Left renal cortex interstitium (tissue), 4 donors: ENCODE data around the gene UGT1A3. TPM values are rescaled to one million over a fixed set of nuclear protein-coding genes. Genes with fewer than 3 reads are reported as not detected.
A peak's percentile ranks its signal among the peaks of the same experiment; 100 is the strongest.

ENCODE experiments used
- DNase-seq, 4 donors: peaks; one replicate each; pipeline ENCODE4 v3.0.0-alpha.2; 2013; ENCODE audit warnings: low read depth in 4 of 4, low spot score in 2 of 4, missing footprints in 1 of 4
- polyA plus RNA-seq, 4 donors: library from polyadenylated mRNA; unstranded; fragments of 120-200 nt; gene quantifications; one replicate each; pipeline ENCODE4 v1.2.1, GENCODE V29; 2013; ENCODE audit not compliant: insufficient read length in 4 of 4

Gene UGT1A3
- polyA plus RNA-seq, 4 donors, result not detected

DNA sequence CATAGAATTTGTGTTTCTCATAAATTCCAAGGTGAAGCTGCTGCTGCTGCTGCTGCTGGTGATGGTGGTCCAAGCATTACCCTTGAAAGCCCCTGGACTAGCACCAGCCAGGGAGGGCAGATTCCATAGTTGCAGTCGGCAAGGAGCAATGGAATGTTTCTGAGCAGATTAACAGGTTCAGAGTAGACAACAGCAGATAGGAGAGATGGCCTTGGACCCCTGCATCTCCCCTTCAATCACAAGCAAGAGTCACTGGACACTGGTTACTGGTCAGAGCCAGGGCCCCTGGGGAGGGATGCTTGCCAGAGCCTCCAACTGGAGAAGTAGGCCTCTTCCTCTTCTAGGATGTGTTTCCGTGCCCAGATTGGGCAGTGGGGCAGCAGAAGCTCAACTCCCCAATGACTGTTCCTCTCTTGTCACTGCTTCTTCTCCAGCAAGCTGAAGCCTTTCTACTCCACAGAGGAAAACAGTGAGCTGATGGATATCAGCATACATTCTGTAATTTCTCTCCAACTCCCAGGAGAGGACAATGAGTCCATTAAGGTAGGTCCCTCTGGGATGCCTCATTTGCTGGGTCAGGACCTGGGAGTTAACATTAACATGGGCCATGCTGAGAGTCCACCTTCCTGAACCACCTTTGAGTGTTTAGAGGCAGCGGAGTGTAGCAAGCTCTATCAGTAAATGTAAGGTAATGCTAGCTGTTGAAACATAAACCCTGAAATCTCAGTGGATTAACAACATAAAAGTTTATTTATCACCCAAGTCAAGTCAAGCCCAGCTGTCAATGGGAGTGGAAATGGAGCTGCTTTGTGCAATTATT, 84.6 kb downstream of the UGT1A3 start:
- peak in 3 of 4 donors; percentile 35 to 50 (median 46) for DNase-seq

DNA sequence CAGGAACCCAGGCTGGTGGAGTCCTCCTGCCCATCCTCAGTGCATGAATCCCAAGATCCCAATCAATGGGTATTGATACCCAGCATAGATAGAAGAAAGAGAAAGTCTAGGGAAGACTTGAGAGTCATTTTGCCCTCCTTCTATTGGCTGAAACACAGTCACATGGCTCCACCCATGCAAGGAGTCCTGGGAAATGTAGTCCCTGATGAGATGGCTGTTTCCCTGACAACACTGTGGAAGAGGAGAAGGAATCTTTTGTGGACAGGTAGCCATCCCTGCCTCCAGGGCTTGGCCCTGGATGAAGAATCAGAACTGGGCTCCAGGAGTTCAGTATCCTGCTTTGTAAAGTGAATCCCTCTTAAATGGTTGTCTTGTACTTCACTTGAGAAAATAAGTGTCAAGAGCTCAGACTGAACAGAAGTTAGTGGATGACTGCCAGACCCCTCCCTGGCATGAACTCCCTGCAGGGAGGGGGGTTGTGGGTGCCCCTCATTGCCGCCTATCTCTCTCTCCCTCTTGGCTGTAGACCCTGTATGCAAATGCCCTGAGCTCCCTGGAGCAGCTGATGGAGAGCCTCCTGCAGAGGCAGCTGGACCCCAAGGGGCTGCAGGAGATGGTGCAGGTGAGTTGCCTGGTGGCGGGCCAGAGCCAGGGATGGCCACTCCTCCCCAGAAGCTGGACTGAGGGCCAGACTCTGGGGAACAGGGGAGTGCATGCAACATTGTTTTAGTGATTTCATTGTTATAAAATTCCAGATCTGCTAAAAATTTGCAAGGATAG, 85.4 kb downstream of the UGT1A3 start:
- DNase-seq, result peak in 1 of 4 donors; percentile 19

DNA sequence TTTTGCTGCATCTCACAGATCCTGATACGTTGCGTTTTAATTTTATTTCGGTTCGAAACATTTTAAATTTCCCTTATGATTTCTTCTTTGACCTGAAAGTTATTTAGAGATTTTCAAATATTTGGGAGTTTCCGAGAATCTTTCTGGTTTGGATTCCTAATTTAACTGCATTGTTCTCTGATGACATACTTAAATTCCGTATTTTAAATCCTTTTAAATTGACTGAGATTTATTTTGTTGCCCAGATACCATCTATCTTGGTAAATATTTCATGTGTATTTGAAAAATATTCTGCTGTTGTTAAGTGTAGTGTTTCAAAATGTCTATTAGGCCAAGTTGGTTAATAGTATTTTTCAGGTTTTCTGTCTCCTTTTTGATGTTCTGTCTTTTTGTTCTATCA, 87.0 kb downstream of the UGT1A3 start:
- no peak for DNase-seq

DNA sequence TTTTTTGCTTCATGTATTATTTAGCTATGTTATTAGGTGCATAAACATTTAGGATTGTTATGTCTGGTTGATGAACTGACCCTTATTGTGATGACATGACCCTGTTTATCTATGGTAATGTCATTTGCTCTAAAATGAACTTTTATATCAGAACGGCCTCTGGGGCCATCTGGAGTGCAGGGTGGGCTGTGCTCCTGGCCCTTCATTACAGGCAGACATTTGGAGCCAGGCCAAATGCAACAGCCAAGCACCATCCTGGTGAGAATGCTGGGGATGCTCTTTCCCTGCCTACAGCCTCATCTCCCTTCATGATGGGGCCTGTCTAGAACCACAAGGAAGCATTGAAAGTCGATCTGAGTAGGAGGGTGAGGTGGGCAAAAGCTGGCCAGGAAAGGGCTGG, 87.5 kb downstream of the UGT1A3 start:
- DNase-seq, result no peak

DNA sequence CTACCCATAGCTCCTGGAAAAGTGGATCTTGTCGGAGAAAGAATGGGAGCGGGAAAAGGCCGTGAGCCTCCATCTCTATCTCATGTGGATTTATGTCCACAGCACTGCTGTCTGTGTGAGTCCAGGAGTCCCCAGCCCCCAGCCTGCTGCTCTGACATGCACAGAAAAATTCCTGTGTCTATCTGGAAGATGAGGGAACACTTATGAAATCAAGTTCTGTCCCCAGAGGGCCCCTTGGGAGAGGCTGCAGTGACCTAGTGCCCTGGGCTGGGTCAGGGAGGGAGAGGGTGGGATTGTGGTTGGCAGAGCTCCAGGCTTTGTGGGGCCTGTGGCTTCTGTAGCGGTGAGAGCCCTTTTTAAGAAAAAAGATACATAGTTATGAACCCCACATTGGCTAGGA, 87.9 kb downstream of the UGT1A3 start:
- DNase-seq, result no peak

DNA sequence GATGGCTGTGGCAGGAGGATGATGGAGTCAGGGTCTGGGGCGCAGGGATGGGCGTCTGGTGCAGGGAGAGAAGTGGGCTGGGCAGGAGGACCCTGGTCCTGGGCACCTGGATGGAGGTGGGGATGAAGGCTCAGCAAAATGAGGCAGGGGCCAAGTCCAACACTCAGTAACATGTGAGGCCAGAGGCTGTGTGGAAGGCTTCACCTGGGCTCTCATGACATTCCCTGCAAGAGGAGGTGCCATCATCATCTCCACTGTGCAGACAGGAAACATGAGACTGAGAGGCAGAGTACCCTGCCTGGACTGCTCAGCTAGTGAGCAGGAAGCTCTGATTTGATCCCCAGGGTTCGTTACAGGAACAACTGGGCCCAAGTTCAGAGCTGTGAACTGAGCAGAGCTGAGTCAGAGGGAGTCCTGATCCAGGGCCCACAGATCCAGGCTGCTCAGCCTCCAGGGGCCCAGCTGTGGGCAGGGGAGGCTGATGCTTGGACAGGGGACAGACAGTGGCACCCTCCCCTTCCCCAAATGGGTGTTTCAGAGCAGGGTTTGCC, 88.6 kb downstream of the UGT1A3 start:
- DNase-seq, result no peak

DNA sequence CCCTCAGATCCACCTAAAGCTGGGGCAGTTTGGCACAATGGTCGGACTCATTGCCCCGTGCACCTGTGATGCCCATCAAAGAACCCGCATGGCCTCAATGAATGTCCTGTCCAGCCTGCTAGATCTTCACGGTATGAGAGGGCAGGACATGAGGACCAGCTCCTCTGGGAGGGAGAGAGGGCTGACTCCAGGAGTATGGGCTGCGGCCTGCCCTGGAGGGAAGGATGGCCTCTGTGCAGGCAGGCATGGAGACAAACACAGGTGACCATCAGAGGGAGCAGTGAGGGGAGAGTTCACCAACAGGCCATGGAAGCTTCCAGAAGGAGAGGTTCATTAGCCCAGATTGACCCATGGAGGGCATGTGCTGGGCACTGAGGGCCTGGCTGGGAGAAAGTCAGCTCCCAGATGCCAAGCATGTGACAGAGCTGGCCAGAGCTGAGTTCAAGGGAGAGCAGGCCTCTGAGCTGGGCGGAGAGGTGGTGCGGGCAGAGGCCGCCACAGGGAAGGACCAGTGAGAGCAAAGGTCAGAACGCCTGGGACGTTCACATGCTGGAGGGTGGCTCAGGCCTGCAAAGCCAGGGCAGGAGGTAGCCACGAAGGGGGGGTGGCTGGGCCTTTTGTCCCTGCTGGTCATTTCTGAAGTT, 89.3 kb downstream of the UGT1A3 start:
- no peak for DNase-seq

DNA sequence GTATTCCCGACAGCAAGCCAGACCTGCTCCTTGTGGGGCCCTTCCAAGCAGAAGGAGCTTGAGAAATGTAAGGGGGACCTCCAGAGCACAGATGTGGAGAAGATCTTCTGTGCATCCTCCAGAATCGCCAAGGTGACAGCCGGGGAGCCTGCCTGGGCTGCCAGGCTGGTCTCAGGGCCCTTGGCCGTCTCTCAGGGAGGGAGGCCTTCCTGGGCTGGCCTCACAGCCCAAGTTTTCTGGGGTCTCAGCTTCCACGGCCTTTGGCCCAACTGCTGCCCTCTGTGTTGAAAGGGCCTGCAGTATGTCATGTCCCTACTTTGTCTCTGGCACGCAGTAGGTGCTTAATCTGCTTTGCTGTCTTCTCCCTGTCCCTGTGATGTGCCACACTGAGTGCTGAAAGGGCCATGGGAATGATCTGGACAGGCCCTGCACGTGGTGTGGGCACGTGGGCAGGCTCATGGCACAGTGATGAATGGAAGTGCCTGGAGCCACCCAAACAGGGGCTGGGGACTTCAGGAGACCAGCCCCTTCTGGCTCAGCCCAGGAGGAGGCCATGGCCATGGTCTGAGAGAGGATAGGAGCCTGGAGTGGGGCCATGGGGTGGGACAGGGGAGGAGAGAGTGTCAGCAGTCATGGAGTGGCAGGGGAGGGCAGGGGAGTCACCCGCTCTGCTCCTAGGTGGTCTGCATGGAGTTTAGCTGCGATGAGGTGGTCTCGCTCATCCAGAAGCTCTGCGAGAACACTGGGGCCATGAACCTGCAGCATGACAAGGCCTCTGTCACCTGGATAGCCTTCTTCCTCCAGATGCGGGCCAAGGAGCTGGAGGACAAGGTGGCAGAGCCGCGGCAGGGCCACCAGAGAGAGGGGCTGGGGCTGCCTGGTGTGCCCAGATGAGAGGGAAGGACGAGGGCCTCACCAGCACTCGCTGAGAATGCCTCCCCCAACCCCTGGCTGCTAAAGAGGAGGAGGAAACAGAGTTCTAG, 90.1 kb downstream of the UGT1A3 start:
- no peak for DNase-seq

DNA sequence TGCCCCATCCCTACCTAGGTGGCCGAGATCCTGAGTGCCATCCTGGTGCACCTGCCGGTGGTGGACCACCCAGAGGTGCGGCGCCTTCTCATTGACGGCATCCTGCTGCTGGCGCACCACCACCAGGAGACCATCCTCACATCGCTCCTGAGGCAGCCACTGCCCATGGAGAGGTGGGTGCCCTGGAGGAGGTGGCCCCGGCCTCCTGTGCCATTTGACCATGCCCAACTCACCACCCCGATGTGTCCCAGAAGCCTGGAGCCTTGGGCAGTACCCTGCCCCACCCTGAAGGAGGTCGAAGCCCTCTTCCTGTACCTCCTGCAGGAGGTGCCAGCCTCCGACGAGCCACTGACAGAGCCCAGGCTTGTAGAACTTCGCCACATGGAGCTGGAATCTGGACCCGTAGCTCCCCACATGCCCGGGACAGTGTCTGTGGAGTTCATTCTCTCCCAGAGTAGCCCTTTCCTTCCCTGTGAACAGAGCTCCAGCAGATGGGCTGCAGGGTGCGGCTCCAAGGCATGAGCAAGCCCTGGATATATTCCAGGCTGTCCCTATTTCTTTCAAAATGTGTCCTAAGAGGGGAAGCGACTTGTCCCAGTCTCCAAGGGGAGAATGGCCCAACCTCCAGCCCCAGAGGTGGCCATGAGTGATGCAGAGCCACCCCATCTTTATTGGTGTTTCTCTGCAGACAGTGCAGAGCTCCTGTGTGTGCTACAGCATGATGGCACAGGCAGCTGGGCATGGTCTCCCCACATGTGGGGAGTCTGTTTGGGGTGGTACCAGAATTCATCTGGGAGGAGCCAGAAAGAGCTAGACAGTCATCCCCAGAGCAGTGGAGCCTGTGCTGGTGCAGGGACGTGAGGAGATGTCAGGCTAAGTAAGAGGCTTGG, 91.3 kb downstream of the UGT1A3 start:
- no peak for DNase-seq

DNA sequence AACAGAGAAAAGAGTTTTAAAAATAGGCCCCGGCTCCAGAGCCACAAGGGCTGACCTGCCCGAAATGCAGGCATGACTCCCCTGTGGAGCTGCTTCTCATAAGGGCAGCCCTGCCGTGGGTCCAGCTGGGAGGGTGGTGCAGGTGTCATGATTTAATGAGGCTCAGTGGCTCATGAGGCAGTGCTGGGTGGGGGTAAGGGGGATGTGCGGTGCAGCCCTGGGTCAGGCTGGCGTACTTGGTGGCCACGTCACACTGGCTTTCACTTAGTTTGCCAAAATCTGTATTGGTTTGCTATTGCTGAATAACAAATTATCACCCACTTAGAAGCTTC, 91.9 kb downstream of the UGT1A3 start:
- DNase-seq, result no peak

DNA sequence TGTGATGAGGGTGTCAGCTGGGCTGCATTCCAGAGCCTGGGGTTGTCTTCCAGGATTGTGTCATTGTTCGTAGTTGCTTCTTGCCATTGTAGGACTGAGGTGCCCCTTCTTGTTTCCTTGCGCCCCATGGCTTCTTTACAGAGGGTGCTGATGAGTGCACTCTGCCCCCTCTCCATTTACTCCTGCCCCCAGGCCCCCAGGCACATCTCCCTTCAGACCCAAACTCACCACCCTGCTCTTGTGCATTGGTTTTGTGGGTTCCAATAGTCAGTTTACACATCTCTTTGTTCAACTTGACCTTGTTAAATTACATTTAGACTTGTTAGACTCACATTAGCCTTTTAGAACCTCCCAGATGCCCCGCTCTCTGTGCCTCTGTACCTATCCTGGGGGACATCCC, 92.4 kb downstream of the UGT1A3 start:
- DNase-seq, result no peak

DNA sequence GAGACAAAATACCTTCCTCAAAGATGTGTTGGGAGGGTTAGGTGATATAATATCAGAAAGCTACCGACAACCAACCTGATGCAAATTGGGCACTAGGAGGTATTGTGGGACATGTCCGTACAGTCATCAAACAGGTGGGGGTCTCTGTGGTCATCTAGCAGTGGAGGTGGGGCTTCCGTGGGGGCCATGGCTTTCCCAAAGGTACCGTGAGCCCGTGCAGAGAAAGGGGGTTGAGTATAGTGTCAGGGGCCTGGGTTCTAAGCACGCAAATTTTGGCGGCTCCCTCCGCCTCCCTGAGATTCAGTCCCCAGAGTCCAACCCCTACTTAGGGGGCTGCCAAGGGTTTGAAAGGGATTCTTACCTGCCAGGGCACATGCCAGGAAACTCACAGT, 92.9 kb downstream of the UGT1A3 start:
- DNase-seq, result no peak

DNA sequence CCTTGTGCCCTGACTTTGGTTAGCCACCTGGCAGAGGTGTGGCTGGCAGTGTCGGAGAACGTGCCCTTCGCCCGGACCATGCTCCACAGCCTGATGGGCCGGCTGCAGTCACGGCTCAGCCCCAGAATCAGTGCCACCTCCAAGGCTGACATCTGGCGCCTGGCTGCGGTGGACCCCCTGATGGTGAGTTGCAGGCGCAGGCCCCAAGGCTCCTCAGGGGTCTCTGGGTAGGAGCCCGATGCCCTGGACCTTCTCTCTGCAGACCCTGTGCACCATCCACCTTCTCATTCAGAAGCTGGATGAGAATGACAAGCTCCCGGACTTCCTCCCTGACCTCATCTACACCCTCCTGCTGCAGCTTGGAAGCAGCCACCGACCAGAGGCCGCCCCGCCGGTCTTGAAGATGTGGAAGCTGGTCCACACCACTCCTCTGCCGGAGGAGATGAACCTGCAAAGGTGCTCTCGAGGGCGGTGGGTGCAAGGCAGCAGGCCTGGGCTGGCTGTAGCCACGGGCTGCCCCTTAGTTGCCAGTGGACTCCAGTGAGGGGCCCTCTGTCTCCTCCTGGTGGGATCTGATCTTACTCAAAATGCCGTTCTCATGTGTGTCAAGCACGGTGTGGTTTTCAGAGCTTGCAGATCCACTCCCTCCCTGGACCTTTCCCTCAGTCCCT, 93.4 kb downstream of the UGT1A3 start:
- no peak for DNase-seq

Other genes with a start within 250 kb of the UGT1A3 start
- 10 to 100 TPM; 40.8 to 58.8 (median 46.3) TPM for gene USP40, start 162.3 kb upstream of the UGT1A3 start, polyA plus RNA-seq
- under 1 TPM in 1 of 4 donors, not detected in 3; 0.06 TPM for gene UGT1A8, start 111.4 kb upstream of the UGT1A3 start, polyA plus RNA-seq
- not detected for gene UGT1A10, start 92.6 kb upstream of the UGT1A3 start, polyA plus RNA-seq
- gene UGT1A9, start 57.1 kb upstream of the UGT1A3 start, polyA plus RNA-seq, result 1 to 10 TPM; 4.2 to 7.3 (median 5.5) TPM
- gene UGT1A7, start 47.1 kb upstream of the UGT1A3 start, polyA plus RNA-seq, result not detected
- gene UGT1A6, start 36.2 kb upstream of the UGT1A3 start, polyA plus RNA-seq, result 1 to 10 TPM; 1.6 to 5.5 (median 3.8) TPM
- not detected for gene UGT1A5, start 16.1 kb upstream of the UGT1A3 start, polyA plus RNA-seq
- gene UGT1A4, start 10.3 kb upstream of the UGT1A3 start, polyA plus RNA-seq, result not detected
- gene UGT1A1, start 31.2 kb downstream of the UGT1A3 start, polyA plus RNA-seq, result under 1 TPM; 0.11 to 0.46 (median 0.31) TPM
- gene MROH2A, start 49.3 kb downstream of the UGT1A3 start, polyA plus RNA-seq, result under 1 TPM in 3 of 4 donors, not detected in 1; 0.09 to 0.18 (median 0.16) TPM
- gene HJURP, start 125.5 kb downstream of the UGT1A3 start, polyA plus RNA-seq, result 10 to 100 TPM; 17.3 to 26.6 (median 22.4) TPM
- gene TRPM8, start 188.3 kb downstream of the UGT1A3 start, polyA plus RNA-seq, result under 1 TPM in 2 of 4 donors, not detected in 2; 0.30 to 0.36 TPM